GM12873 (cell line): ENCODE data around the gene NCAM2.

Source experiments
- TF ChIP-seq, protein P1 (sequence below): IDR thresholded peaks from 2 replicates; pipeline ENCODE4 v1.5.1; 2012; ENCODE audit warnings: low read depth, mild to moderate bottlenecking, moderate library complexity, low read length, control low read depth; ENCODE audit not compliant: insufficient read depth; ENCODE audit errors: missing control alignments

Gene NCAM2

DNA sequence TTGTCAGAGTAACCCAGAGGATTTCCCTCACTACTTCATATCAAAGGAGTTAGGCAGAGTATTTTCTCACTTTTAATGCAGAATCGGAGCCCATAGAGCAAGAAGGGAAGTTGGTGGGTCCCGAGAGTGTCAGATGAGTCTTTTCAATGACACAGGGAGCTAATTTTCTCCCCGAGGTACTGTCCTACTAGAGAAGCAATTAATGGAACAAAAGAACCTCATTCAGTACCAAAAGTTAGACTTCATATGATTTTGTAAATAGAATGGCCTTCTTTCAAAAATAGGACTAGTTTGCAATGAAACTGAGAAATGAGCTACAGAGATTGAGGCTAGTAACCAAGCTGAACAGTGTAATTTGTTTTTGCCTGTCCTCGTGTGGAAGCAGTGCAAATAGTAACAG, 3.9 kb downstream of the NCAM2 start:
- TF ChIP-seq, protein P1, sequence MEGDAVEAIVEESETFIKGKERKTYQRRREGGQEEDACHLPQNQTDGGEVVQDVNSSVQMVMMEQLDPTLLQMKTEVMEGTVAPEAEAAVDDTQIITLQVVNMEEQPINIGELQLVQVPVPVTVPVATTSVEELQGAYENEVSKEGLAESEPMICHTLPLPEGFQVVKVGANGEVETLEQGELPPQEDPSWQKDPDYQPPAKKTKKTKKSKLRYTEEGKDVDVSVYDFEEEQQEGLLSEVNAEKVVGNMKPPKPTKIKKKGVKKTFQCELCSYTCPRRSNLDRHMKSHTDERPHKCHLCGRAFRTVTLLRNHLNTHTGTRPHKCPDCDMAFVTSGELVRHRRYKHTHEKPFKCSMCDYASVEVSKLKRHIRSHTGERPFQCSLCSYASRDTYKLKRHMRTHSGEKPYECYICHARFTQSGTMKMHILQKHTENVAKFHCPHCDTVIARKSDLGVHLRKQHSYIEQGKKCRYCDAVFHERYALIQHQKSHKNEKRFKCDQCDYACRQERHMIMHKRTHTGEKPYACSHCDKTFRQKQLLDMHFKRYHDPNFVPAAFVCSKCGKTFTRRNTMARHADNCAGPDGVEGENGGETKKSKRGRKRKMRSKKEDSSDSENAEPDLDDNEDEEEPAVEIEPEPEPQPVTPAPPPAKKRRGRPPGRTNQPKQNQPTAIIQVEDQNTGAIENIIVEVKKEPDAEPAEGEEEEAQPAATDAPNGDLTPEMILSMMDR: no peak

DNA sequence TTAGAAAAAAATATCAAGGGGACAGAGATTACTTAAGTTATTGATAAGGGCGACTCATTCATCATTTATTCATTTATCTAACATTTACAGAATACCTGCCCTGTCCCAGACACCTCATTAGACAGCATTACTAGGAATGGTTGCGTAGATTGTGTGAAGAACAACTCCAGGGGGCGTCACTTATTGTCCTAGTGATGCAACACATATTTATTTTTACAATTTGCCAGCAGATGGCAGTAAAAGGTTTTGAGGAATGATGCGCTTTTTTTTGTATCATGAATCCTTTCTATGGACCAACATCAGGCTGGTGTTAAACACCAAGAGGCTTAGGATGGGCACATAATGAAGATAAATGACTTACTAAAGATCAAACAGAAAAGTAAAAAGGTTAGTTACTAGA, 5.5 kb downstream of the NCAM2 start:
- TF ChIP-seq, protein P1: no peak

DNA sequence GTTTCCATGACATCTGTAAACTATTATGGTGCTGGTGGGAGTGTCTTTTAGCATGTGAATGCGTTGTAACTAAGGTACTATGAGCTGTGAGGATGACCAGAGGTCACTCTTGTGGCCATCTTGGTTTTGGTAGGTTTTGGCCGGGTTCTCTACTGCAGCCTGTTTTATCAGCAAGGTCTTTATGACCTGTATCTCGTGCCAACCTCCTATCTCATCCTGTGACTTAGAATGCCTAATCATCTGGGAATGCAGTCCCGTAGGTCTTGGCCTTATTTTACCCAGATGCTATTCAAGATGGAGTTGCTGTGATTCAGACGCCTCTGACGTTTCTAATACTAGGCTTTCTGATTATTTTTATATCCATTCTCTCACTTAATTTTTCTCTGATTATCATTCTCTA, 9.4 kb downstream of the NCAM2 start:
- TF ChIP-seq, protein P1: no peak

DNA sequence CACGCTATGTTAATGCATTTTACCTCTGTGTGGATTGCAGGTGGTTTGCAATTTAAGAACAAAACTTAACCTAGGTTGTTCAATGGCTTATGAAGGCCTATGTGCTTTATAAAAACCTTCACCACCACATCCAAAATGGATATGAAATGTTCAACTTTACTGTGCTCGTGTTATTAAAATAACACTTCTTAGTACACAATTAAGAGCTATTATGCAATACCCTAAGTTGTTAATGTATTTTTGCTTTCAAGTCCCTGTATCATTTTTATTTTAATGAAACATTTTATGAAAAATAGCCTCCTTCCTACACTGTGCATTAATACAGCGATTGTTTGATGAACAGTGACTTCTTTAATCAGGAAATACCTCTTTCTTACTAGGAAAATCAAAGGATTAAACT, 12.0 kb downstream of the NCAM2 start:
- TF ChIP-seq, protein P1: no peak

DNA sequence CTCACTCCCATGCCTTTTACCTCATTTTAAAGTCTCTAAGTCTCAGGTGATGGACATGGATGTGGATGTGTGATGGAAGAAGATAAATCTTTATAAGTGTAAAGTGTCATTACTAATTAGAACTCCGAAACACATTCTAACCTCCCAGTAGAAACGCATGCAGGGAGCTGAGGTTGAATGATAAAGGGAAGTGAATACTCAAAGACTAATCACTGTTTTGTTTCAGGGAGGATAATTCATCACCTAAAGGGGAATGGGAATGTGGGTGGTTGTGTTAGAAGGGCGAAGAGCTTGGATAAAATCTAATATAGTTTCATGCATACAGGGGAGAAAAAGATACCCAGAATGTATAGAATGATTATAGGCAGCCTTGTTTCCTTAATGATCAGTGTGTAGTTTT, 12.5 kb downstream of the NCAM2 start:
- TF ChIP-seq, protein P1: no peak

DNA sequence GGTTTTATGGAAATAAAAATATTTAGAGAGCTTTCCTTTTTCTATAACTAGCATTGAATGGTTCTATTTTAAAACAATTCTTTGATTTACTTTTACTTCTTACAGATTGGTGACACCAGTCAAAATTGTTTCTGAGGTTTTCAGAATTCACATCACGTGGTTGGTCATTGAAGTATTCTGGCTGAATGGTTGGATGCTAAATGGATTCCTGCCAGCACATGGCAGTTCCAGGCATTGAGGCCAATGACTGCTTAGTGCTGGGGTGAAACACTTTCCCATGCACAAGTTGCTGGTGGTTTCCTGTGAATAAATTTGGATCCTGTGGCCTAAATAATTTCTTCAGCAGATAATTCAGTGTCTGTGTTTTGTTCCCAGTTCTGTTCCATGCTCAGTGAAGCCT, 20.6 kb downstream of the NCAM2 start:
- TF ChIP-seq, protein P1: no peak

DNA sequence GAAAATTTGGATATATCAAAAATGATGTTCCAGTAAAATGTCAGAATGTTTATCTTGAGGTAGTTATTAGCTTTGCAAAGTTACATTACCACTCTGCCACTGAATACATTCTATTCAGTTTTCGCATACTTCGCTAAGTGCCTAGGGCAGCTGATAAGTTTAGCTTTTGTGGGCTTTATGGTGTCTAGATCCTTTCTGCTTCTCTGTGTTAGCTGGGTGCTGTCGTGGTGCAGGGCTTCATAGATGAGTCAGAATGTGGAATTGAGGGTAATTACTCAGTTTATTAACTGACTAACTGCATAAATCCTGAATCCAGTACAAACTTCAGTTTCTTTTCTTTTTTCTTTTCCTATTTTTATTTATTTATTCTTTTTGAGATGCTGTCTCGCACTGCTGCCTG, 21.5 kb downstream of the NCAM2 start:
- TF ChIP-seq, protein P1: no peak
